ENCODE results near the gene KERA.

Gene KERA, protein sequence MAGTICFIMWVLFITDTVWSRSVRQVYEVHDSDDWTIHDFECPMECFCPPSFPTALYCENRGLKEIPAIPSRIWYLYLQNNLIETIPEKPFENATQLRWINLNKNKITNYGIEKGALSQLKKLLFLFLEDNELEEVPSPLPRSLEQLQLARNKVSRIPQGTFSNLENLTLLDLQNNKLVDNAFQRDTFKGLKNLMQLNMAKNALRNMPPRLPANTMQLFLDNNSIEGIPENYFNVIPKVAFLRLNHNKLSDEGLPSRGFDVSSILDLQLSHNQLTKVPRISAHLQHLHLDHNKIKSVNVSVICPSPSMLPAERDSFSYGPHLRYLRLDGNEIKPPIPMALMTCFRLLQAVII

DNA sequence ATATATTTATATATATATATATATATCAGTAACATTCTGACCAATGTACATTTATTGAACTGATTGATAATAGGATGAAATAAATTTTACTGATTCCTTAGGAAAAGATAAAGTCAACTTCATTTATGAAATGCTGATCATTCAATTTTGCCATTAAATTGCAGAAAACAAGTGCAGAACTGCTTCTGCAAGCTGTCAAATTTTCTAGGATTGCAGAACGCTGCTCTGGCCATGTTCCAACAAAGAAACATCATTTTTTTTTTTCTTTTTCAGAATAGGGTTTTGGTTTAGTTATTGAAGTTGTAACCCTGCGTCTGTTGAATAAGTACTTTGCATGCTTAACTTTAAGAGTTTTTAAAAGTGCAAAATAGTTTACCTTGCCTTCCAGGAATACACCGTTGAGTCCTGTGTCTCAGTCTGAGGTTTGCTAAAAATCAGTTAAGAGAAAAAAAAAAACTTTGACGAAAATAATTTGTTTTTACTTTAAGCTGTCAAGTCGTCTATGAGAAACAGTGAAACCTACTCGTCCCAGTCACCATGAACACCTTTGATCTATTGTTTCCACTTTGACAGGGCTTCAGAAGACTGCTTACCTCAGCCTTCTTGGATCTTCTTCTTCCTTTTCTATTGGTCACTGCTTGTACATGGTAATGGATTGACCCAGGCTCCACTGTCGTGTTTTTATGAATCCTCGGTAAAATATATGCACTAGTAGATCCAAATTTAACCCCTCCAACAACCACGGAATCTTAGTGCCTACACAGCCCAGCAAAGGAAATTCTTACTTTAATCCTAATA is at the start of gene KERA:
TSS of gene KERA (minus strand) at position 657 of the 798 bp plus-strand sequence. CDS start 1,743 bp downstream, outside the sequence.
- Histone ChIP-seq H3K27me3 (ENCODE audit: control insufficient read depth in 5 of 5, insufficient read depth in 4 of 5, low read length in 5 of 5) (peaks cover 0 to 2% (median 0%) of the 10 kb centered on the region in 5 donors), H3K36me3 (ENCODE audit: control insufficient read depth in 5 of 5, insufficient read depth in 5 of 5, low read length in 5 of 5) (no peaks in the 10 kb centered on the region), H3K9me3 (ENCODE audit: control insufficient read depth in 5 of 5, low read length in 5 of 5) (no peaks in the 10 kb centered on the region), H3K9ac (ENCODE audit: low read length in 5 of 5) (no peak within 1 kb of the TSS), H3K4me3 (ENCODE audit: low read depth in 1 of 5, low read length in 5 of 5) (no peak within 1 kb of the TSS), H3K27ac (ENCODE audit: low read depth, low read length) (no peak within 1 kb of the TSS), H3K4me1 (ENCODE audit: control insufficient read depth in 5 of 5, insufficient read depth in 5 of 5, low read length in 5 of 5) (peaks cover 0 to 4% (median 2%) of the 10 kb centered on the region in 5 donors)

DNA sequence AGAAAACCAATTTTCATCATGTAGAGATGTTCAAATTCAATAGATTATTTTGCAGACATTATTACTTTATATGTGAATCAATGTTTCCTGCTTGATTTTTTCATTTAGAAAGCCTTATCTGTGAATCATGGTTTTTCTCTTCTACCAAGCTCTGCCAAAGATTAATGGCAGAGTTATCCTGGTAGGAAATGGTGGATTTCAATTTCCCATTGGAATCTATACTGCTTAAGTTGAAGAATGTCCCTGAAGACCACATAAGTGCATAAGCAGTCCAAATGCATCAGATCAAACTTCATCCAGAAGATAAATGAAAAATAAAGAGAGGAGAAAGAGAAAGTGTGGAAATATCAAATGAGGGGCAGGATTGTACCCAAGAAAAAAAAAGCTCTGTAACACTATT is 48.5 kb upstream of the KERA start:
- H3K4me3 ChIP-seq (ENCODE audit: low read depth in 1 of 5, low read length in 5 of 5), result peak overlapping the region in 1 of 5 donors; percentile 3
- H3K4me1 ChIP-seq (ENCODE audit: control insufficient read depth in 5 of 5, insufficient read depth in 5 of 5, low read length in 5 of 5), result no peaks in the 10 kb centered on the region
- H3K9me3 ChIP-seq (ENCODE audit: control insufficient read depth in 5 of 5, low read length in 5 of 5), result no peaks in the 10 kb centered on the region
- no peak overlapping the region for H3K9ac ChIP-seq (ENCODE audit: low read length in 5 of 5)
- peaks cover 0 to 7% (median 0%) of the 10 kb centered on the region in 5 donors for H3K27me3 ChIP-seq (ENCODE audit: control insufficient read depth in 5 of 5, insufficient read depth in 4 of 5, low read length in 5 of 5)
- no peaks in the 10 kb centered on the region for H3K36me3 ChIP-seq (ENCODE audit: control insufficient read depth in 5 of 5, insufficient read depth in 5 of 5, low read length in 5 of 5)
- H3K27ac ChIP-seq (ENCODE audit: low read depth, low read length), result no peak overlapping the region

DNA sequence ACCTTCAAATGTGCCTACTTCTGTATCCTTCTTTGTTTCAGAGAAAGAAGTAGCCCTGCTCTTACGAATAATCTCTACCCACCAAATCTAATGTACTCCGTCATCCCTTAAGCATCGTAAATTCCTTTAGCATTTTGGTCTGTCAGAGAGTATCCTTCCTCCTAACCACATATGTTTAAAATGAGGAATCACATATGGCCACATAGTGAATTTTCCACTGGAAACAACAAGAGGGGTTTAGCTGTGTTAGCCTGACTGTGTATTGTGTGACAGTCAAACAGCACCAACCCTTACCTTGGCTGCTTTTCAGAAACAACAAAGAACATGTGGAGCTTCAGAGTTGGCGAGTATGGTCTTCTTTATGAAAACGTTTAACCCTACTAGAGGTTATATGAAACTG is 48.0 kb upstream of the KERA start:
- Histone ChIP-seq H3K27me3 (ENCODE audit: control insufficient read depth in 5 of 5, insufficient read depth in 4 of 5, low read length in 5 of 5) (peaks cover 0 to 7% (median 0%) of the 10 kb centered on the region in 5 donors), H3K9ac (ENCODE audit: low read length in 5 of 5) (no peak overlapping the region), H3K9me3 (ENCODE audit: control insufficient read depth in 5 of 5, low read length in 5 of 5) (no peaks in the 10 kb centered on the region), H3K36me3 (ENCODE audit: control insufficient read depth in 5 of 5, insufficient read depth in 5 of 5, low read length in 5 of 5) (no peaks in the 10 kb centered on the region), H3K4me1 (ENCODE audit: control insufficient read depth in 5 of 5, insufficient read depth in 5 of 5, low read length in 5 of 5) (no peaks in the 10 kb centered on the region), H3K27ac (ENCODE audit: low read depth, low read length) (no peak overlapping the region), H3K4me3 (ENCODE audit: low read depth in 1 of 5, low read length in 5 of 5) (peak overlapping the region in 1 of 5 donors; percentile 3)

DNA sequence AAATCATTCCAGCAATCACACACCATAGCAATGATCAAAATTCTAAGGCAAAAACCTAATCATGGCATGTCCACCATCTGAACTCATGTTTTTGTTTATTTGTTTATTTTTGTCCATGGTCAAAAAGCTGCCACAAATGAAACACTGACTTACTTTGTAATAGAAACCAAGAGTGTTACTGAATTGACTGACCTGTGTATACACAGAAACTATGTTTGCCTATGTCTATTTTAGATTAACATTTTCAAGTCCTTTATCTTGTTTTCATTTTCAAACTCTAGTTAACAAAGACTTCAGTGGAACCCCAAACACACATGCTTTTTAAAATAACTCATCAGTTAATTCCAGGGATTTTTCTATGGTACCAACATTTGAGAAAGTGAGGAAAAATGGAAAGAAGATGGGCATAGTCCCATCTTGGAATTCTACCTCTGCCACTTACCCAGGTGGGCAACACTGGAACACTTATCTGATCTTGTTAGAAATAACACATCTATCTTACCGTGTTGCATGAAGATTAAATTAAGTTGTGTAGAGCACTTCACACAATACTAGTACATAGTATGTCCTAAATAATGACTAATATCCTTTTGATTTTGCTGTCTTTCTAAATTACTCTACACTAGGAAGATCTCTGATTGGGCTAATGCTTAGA is 47.1 kb upstream of the KERA start:
- Histone ChIP-seq H3K4me1 (ENCODE audit: control insufficient read depth in 5 of 5, insufficient read depth in 5 of 5, low read length in 5 of 5) (no peaks in the 10 kb centered on the region), H3K27me3 (ENCODE audit: control insufficient read depth in 5 of 5, insufficient read depth in 4 of 5, low read length in 5 of 5) (peaks cover 0 to 7% (median 0%) of the 10 kb centered on the region in 5 donors), H3K4me3 (ENCODE audit: low read depth in 1 of 5, low read length in 5 of 5) (no peak overlapping the region), H3K9ac (ENCODE audit: low read length in 5 of 5) (no peak overlapping the region), H3K27ac (ENCODE audit: low read depth, low read length) (no peak overlapping the region), H3K36me3 (ENCODE audit: control insufficient read depth in 5 of 5, insufficient read depth in 5 of 5, low read length in 5 of 5) (no peaks in the 10 kb centered on the region), H3K9me3 (ENCODE audit: control insufficient read depth in 5 of 5, low read length in 5 of 5) (no peaks in the 10 kb centered on the region)

DNA sequence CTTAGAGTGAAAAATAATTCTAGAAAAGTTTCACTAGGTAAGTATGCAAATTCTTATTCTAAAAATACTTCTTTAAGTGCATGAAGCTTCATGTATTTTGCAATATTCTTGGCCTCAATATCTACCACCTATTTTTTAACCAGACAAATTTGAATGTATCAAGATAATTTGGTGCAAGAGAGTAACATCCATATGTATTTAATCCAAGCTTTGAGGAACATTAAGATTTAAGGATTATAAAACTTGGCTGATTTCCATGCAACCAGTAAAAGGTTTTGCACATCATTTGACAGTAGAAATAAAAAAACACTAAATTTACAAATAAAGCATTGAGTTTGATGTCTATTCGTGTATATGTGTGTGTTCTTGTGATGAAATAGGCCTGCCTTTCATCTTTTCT is 45.8 kb upstream of the KERA start:
- Histone ChIP-seq H3K4me3 (ENCODE audit: low read depth in 1 of 5, low read length in 5 of 5) (no peak overlapping the region), H3K9me3 (ENCODE audit: control insufficient read depth in 5 of 5, low read length in 5 of 5) (no peaks in the 10 kb centered on the region), H3K9ac (ENCODE audit: low read length in 5 of 5) (no peak overlapping the region), H3K27ac (ENCODE audit: low read depth, low read length) (no peak overlapping the region), H3K4me1 (ENCODE audit: control insufficient read depth in 5 of 5, insufficient read depth in 5 of 5, low read length in 5 of 5) (peaks cover 0 to 5% (median 0%) of the 10 kb centered on the region in 5 donors), H3K27me3 (ENCODE audit: control insufficient read depth in 5 of 5, insufficient read depth in 4 of 5, low read length in 5 of 5) (peaks cover 0 to 6% (median 0%) of the 10 kb centered on the region in 5 donors), H3K36me3 (ENCODE audit: control insufficient read depth in 5 of 5, insufficient read depth in 5 of 5, low read length in 5 of 5) (no peaks in the 10 kb centered on the region)

DNA sequence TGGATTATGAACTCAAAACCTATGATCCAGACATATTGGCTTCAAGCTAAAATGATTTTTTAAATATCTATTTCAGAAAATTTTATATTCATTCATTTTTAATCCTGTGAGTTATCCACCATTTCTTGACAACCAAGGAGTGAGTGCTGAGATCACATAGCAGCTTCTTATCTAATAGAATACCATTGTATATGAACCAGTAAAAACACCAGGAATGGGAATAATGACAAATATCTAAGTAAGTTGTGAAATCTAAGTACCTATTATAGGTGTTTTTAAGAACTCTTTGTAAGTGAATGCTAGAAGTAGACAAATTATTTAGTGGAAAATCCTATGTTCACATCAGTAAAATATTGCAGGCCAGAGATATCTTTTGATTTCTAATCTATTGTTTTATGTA is 45.3 kb upstream of the KERA start:
- Histone ChIP-seq H3K9ac (ENCODE audit: low read length in 5 of 5) (no peak overlapping the region), H3K36me3 (ENCODE audit: control insufficient read depth in 5 of 5, insufficient read depth in 5 of 5, low read length in 5 of 5) (no peaks in the 10 kb centered on the region), H3K4me3 (ENCODE audit: low read depth in 1 of 5, low read length in 5 of 5) (no peak overlapping the region), H3K9me3 (ENCODE audit: control insufficient read depth in 5 of 5, low read length in 5 of 5) (no peaks in the 10 kb centered on the region), H3K27ac (ENCODE audit: low read depth, low read length) (no peak overlapping the region), H3K4me1 (ENCODE audit: control insufficient read depth in 5 of 5, insufficient read depth in 5 of 5, low read length in 5 of 5) (peaks cover 0 to 7% (median 2%) of the 10 kb centered on the region in 5 donors), H3K27me3 (ENCODE audit: control insufficient read depth in 5 of 5, insufficient read depth in 4 of 5, low read length in 5 of 5) (peaks cover 0 to under 1% (median 0%) of the 10 kb centered on the region in 5 donors)

DNA sequence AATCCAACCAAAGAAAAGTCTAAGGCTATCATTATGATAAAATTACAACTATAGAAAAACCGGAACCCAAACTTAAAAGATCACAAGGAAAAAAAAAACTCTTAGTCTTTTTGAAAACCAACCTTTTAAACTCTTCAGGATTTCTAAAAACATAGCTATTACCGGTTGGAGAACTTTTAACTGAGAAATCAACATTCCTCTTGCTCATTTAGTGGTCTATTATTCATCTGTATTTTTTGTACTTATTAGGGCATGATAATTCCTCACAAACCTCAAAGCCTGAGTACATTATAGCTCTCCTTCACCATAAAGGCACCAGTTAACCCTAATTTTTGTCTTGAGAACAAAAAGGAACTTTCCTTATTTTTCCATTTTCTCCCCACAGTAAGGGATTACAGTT is 43.1 kb upstream of the KERA start:
- Histone ChIP-seq H3K4me1 (ENCODE audit: control insufficient read depth in 5 of 5, insufficient read depth in 5 of 5, low read length in 5 of 5) (peaks cover 0 to 7% (median 2%) of the 10 kb centered on the region in 5 donors), H3K27me3 (ENCODE audit: control insufficient read depth in 5 of 5, insufficient read depth in 4 of 5, low read length in 5 of 5) (no peaks in the 10 kb centered on the region)

DNA sequence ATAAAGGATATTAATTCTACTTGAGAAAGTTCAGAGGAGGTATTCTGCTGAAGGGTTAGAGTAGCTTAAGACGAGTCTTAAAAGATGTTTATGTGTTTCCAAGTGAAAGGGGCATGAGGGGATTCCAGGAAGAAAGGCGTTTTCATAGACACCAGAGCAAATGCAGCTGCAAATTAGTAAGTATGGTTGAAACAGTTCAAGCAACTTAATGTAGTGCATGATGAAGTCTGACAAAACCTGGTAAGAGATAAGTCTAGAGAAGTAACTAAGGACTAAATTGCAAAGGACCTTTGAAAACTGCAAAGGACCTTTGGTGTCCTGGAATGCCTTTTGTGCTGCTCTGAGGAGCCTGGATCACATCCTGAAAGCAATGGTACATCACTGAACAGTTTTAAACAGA is 42.0 kb upstream of the KERA start:
- Histone ChIP-seq H3K9ac (ENCODE audit: low read length in 5 of 5) (no peak overlapping the region), H3K4me3 (ENCODE audit: low read depth in 1 of 5, low read length in 5 of 5) (no peak overlapping the region), H3K27me3 (ENCODE audit: control insufficient read depth in 5 of 5, insufficient read depth in 4 of 5, low read length in 5 of 5) (no peaks in the 10 kb centered on the region), H3K9me3 (ENCODE audit: control insufficient read depth in 5 of 5, low read length in 5 of 5) (peaks cover 0 to 3% (median 0%) of the 10 kb centered on the region in 5 donors), H3K4me1 (ENCODE audit: control insufficient read depth in 5 of 5, insufficient read depth in 5 of 5, low read length in 5 of 5) (peaks cover 0 to 7% (median 2%) of the 10 kb centered on the region in 5 donors), H3K36me3 (ENCODE audit: control insufficient read depth in 5 of 5, insufficient read depth in 5 of 5, low read length in 5 of 5) (no peaks in the 10 kb centered on the region), H3K27ac (ENCODE audit: low read depth, low read length) (no peak overlapping the region)

More for the DNA sequence above, 43.1 kb upstream of the KERA start:
- H3K36me3 ChIP-seq (ENCODE audit: control insufficient read depth in 5 of 5, insufficient read depth in 5 of 5, low read length in 5 of 5), result no peaks in the 10 kb centered on the region
- no peaks in the 10 kb centered on the region for H3K9me3 ChIP-seq (ENCODE audit: control insufficient read depth in 5 of 5, low read length in 5 of 5)
- no peak overlapping the region for H3K4me3 ChIP-seq (ENCODE audit: low read depth in 1 of 5, low read length in 5 of 5)
- H3K9ac ChIP-seq (ENCODE audit: low read length in 5 of 5), result no peak overlapping the region
- no peak overlapping the region for H3K27ac ChIP-seq (ENCODE audit: low read depth, low read length)

DNA sequence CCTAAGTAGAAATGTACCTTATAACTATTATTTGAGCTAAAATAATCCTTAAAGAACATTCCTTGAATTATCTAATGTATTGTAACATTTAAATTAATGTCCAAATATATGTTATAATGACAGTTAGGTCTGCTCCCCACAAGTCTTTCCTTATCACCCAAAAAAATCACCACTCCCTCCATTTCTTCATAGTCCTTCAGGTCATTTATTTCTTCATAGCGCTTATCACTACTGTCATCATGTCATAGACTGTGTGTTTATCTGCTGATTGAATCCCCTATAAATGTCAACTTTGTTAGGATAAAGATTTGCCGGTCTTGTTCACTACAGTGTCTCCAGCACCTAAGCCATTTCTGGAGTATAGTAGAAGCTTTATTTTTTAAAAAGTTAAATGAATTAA is 41.5 kb upstream of the KERA start:
- H3K4me3 ChIP-seq (ENCODE audit: low read depth in 1 of 5, low read length in 5 of 5), result no peak overlapping the region
- H3K27ac ChIP-seq (ENCODE audit: low read depth, low read length), result no peak overlapping the region
- H3K36me3 ChIP-seq (ENCODE audit: control insufficient read depth in 5 of 5, insufficient read depth in 5 of 5, low read length in 5 of 5), result no peaks in the 10 kb centered on the region

More for the DNA sequence above, 41.5 kb upstream of the KERA start:
- Histone ChIP-seq H3K9ac (ENCODE audit: low read length in 5 of 5) (no peak overlapping the region), H3K4me1 (ENCODE audit: control insufficient read depth in 5 of 5, insufficient read depth in 5 of 5, low read length in 5 of 5) (peaks cover 0 to 7% (median 2%) of the 10 kb centered on the region in 5 donors), H3K27me3 (ENCODE audit: control insufficient read depth in 5 of 5, insufficient read depth in 4 of 5, low read length in 5 of 5) (no peaks in the 10 kb centered on the region), H3K9me3 (ENCODE audit: control insufficient read depth in 5 of 5, low read length in 5 of 5) (peaks cover 0 to 3% (median 0%) of the 10 kb centered on the region in 5 donors)
